ENCODE data around the gene MRPL52. TPM values are rescaled to one million over a fixed set of nuclear protein-coding genes. Genes with fewer than 3 reads are reported as not detected.
"Not testable (repeated sequence)": the region's sequence is repeated elsewhere in the genome, so short reads cannot be mapped to it uniquely, and the experiment has no call there.

The MRPL52 gene
- total RNA-seq, result 100 to 1,000 TPM; 108 to 119 TPM

DNA sequence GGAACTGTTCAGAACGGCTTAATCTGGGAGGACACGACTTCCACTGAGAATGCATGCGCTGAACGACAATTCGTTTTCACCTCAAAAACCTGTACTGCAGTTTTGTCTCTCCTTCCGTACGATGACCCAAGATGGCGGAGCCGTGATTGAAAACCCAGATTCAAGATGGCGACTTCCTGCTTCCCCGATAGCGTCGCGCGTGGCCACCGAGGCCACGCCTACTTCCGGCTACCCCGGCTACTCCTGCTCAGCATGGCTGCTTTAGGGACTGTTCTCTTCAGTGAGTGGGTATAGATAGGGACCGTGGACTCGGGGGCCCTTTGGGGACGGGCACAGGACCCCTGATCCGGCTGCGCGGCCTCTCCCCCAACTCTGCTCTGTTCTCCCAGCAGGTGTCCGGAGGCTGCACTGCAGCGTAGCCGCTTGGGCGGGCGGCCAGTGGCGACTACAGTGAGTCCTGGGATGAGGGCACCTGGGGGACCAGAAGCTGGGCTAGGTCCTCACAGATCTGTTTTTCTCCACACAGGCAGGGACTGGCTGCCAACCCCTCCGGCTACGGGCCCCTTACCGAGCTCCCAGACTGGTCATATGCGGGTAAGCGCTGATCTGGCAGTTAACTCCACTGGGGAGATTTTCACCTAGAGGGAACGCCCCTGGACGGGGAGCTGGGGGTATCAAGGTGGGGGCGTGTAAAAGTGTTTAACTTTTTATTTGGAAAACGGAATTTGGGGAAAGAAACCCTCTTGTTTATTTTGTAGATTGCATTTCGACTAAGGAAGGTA, at the start of gene MRPL52:
TSS of gene MRPL52 (plus strand) at position 227 of the 782 bp plus-strand sequence. CDS start at position 253, 26 bp downstream.
- POLR2A ChIA-PET, result interaction anchor here (0.6 to 2.7 kb wide), 33 partner anchors 9 to 548 kb away, joined by 3 to 23 read pairs (median 4); partner anchors contain the start of genes DAD1, HAUS4, LRP10 and OXA1L

DNA sequence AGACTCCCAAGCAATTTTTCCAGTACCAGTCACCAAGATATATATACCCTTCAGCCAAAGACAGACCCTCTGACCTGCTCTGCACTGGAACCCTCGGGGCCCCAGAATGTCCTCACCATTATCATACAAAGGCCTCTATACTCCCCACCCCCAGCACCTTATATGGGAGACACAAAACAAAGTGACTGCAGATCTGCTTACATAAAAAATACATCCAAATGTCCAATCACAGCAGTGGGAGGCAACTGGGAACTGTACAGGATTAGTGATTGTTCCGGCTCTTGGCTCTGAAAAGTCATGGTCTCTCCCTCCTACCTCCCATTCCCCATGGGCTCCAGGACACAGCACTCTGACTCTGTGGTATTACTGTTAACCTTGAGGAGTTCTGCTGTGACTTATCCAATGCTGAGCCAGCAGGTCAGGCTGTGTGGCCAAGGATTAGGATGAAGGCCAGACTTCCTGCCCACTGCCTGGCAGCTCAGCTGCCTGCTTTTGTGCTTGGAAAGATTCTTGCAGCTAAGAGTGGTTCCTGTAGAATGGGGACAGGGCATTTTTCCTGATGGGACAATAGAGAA, 49.5 kb upstream of the MRPL52 start:
- peaks cover 5% of the 10 kb centered on the region for H3K4me1 Mint-ChIP-seq
- H3K27ac Mint-ChIP-seq, result no peak overlapping the region
- no peak for DNase-seq
- H3K9me3 Mint-ChIP-seq, result no peaks in the 10 kb centered on the region
- ChIA-PET POLR2A (interaction anchor here (4.0 kb wide), 1 partner anchor 13 kb away, joined by 17 read pairs; the partner anchor contains the start of gene OXA1L), CTCF (no interaction called here)
- H3K36me3 Mint-ChIP-seq (ENCODE audit: low read depth), result no peaks in the 10 kb centered on the region
- H3K27me3 Mint-ChIP-seq, result no peaks in the 10 kb centered on the region
- H3K4me3 Mint-ChIP-seq, result no peak overlapping the region

More for the DNA sequence above, at the start of gene MRPL52:
- Mint-ChIP-seq H3K4me3 (peak within 1 kb of the TSS; percentile 87), H3K27me3 (no peaks in the 10 kb centered on the region), H3K9me3 (no peaks in the 10 kb centered on the region), H3K27ac (peak within 1 kb of the TSS; percentile 90), H3K36me3 (ENCODE audit: low read depth) (peaks cover 28% of the 10 kb centered on the region), H3K4me1 (peaks cover 33% of the 10 kb centered on the region)
- CTCF ChIA-PET, result interaction anchor here (0.6 to 3.5 kb wide), 25 partner anchors 9 to 281 kb away, joined by 3 to 16 read pairs (median 4); partner anchors contain the start of genes DAD1, HAUS4, LRP10 and OXA1L
- peak; percentile 93 for DNase-seq

GRCh38 chr14:22780941-22781300, 48.8 kb upstream of the MRPL52 start:
- no peak for DNase-seq
- no peaks in the 10 kb centered on the region for H3K36me3 Mint-ChIP-seq (ENCODE audit: low read depth)
- POLR2A ChIA-PET, result interaction anchor here (4.0 kb wide), 1 partner anchor 14 kb away, joined by 17 read pairs; the partner anchor contains the start of gene OXA1L
- no peaks in the 10 kb centered on the region for H3K27me3 Mint-ChIP-seq
- H3K9me3 Mint-ChIP-seq, result no peaks in the 10 kb centered on the region
- no peak overlapping the region for H3K27ac Mint-ChIP-seq
- CTCF ChIA-PET, result interaction anchor here (0.7 kb wide), 1 partner anchor 211 kb away, joined by 3 read pairs; no protein-coding TSS in a partner anchor
- peaks cover 5% of the 10 kb centered on the region for H3K4me1 Mint-ChIP-seq
- no peak overlapping the region for H3K4me3 Mint-ChIP-seq

DNA sequence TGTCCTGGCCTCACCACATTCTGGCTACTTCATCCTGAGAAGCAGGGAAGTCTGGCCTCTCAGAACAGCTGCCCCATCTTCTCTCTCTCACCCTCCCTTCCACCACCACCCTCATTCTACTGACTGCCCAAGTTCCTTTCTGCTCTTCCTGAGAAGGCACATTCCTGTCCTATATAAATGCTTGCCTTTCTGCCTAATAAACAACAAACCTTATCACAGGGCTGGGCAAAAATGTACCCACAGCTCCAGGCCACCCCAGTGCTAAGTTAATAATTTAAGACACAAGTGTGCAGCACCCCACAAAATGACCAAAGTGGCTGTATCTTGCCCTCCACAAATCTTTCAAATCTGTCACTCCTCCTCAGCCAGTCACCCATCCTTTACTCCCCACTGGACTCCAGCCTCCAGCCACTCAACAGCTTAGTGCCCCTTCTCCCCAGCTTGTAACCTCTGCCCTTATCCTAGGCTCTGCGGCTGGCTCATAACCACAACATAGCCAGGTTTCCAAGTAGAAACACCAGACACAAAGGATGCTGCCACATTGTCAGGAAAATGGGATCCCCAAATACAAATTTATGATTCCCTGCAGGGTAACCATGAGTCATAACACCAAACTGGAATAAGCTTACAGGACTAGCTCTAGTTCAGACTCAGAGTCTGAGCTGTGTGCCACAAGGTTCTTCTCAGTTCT, 48.2 kb upstream of the MRPL52 start:
- no peaks in the 10 kb centered on the region for H3K27me3 Mint-ChIP-seq
- no peaks in the 10 kb centered on the region for H3K9me3 Mint-ChIP-seq
- no peaks in the 10 kb centered on the region for H3K36me3 Mint-ChIP-seq (ENCODE audit: low read depth)
- H3K4me1 Mint-ChIP-seq, result peaks cover 5% of the 10 kb centered on the region
- H3K4me3 Mint-ChIP-seq, result no peak overlapping the region
- no peak for DNase-seq
- H3K27ac Mint-ChIP-seq, result no peak overlapping the region
- ChIA-PET CTCF (interaction anchor here (0.7 kb wide), 1 partner anchor 211 kb away, joined by 3 read pairs; no protein-coding TSS in a partner anchor), POLR2A (interaction anchor here (4.0 kb wide), 1 partner anchor 14 kb away, joined by 17 read pairs; the partner anchor contains the start of gene OXA1L)

DNA sequence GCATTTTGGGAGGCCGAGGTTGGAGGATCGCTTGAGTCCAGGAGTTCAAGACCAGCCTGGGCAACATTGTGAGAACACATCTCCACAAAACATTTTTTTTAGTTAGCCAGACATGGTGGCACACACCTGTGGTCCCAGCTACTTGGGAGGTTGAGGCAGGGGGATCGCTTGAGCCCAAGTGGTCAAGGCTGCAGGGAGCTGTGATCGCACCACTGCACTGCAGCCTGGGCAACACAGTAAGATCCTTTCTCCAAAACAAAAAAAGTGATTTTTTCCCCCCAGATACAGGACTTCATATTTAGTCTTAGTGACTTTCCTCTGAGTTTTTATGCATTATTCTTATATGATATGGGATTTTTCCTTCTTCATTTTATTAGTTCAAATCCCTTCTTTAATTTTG, 43.0 kb upstream of the MRPL52 start:
- H3K36me3 Mint-ChIP-seq (ENCODE audit: low read depth), result no peaks in the 10 kb centered on the region
- H3K27ac Mint-ChIP-seq, result no peak overlapping the region
- H3K4me1 Mint-ChIP-seq, result peaks cover 7% of the 10 kb centered on the region
- no peaks in the 10 kb centered on the region for H3K27me3 Mint-ChIP-seq
- DNase-seq, result no peak
- H3K9me3 Mint-ChIP-seq, result no peaks in the 10 kb centered on the region
- POLR2A ChIA-PET, result no interaction called here
- CTCF ChIA-PET, result no interaction called here
- no peak overlapping the region for H3K4me3 Mint-ChIP-seq

GRCh38 chr14:22791301-22791700, 38.4 kb upstream of the MRPL52 start:
- H3K27ac Mint-ChIP-seq, result no peak overlapping the region
- peaks cover 13% of the 10 kb centered on the region for H3K27me3 Mint-ChIP-seq
- peaks cover 2% of the 10 kb centered on the region for H3K4me1 Mint-ChIP-seq
- CTCF ChIA-PET, result interaction anchor here (0.6 kb wide), 1 partner anchor 125 kb away, joined by 3 read pairs; no protein-coding TSS in a partner anchor
- POLR2A ChIA-PET, result no interaction called here
- no peaks in the 10 kb centered on the region for H3K9me3 Mint-ChIP-seq
- H3K4me3 Mint-ChIP-seq, result no peak overlapping the region
- no peaks in the 10 kb centered on the region for H3K36me3 Mint-ChIP-seq (ENCODE audit: low read depth)
- no peak for DNase-seq

GRCh38 chr14:22792158-22792557, 37.5 kb upstream of the MRPL52 start:
- H3K4me1 Mint-ChIP-seq, result peaks cover 2% of the 10 kb centered on the region
- no peak overlapping the region for H3K4me3 Mint-ChIP-seq
- peaks cover 17% of the 10 kb centered on the region for H3K27me3 Mint-ChIP-seq
- H3K9me3 Mint-ChIP-seq, result no peaks in the 10 kb centered on the region
- no peak for DNase-seq
- no peaks in the 10 kb centered on the region for H3K36me3 Mint-ChIP-seq (ENCODE audit: low read depth)
- CTCF ChIA-PET, result no interaction called here
- POLR2A ChIA-PET, result no interaction called here
- no peak overlapping the region for H3K27ac Mint-ChIP-seq

DNA sequence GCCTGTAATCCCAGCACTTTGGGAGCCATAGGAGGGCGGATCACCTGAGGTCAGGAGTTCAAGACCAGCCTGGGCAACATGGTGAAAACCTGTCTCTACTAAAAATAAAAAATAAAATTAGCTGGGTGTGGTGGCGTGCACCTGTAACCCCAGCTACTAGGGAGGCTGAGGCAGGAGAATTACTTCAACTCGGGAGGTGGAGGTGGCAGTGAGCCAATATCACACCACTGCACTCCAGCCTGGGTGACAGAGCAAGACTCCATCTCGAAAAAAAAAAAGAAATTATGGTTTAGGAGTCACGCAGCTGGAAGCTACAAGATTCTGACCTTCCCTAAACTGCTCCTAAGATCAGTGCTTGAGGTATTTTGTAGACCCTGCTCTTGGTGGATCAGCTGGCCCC, 36.1 kb upstream of the MRPL52 start:
- H3K9me3 Mint-ChIP-seq; H3K4me1 Mint-ChIP-seq; H3K27ac Mint-ChIP-seq; H3K4me3 Mint-ChIP-seq; DNase-seq; H3K36me3 Mint-ChIP-seq (ENCODE audit: low read depth); CTCF ChIA-PET; POLR2A ChIA-PET: not testable (repeated sequence)
- H3K27me3 Mint-ChIP-seq, result peaks cover 27% of the 10 kb centered on the region

- ChIA-PET POLR2A (no interaction called here), CTCF (no interaction called here)
- Mint-ChIP-seq H3K4me1 (peaks cover 2% of the 10 kb centered on the region), H3K27me3 (peaks cover 31% of the 10 kb centered on the region), H3K4me3 (no peak overlapping the region), H3K27ac (no peak overlapping the region), H3K9me3 (no peaks in the 10 kb centered on the region), H3K36me3 (ENCODE audit: low read depth) (no peaks in the 10 kb centered on the region)
- no peak for DNase-seq
Observed at GRCh38 chr14:22793976-22794375, 35.7 kb upstream of the MRPL52 start.

DNA sequence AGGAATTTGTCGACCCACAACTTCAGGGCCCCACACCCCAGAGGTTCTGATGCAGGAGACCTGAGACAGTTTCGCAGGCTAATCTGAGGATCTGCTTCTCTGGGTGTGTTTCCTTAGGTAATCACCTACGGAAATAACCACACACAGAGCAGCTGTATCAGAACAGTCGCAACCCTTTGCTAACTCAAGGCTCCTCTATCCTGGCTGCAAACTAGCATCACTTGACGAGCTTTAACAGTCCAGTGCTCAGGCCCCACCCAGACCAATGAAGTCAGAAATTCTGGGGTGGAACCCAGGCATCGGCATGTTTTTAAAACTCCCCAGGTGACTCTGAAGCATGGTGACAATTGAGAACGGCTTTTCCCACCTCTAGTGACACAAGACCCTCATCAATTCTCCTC, 35.1 kb upstream of the MRPL52 start:
- POLR2A ChIA-PET, result no interaction called here
- H3K27ac Mint-ChIP-seq, result no peak overlapping the region
- no peaks in the 10 kb centered on the region for H3K36me3 Mint-ChIP-seq (ENCODE audit: low read depth)
- H3K9me3 Mint-ChIP-seq, result no peaks in the 10 kb centered on the region
- H3K4me3 Mint-ChIP-seq, result no peak overlapping the region
- H3K27me3 Mint-ChIP-seq, result peaks cover 34% of the 10 kb centered on the region
- CTCF ChIA-PET, result no interaction called here
- no peak for DNase-seq
- peaks cover 2% of the 10 kb centered on the region for H3K4me1 Mint-ChIP-seq

- Mint-ChIP-seq H3K4me3 (no peak overlapping the region), H3K27ac (no peak overlapping the region), H3K36me3 (ENCODE audit: low read depth) (no peaks in the 10 kb centered on the region), H3K4me1 (no peaks in the 10 kb centered on the region), H3K9me3 (no peaks in the 10 kb centered on the region), H3K27me3 (peaks cover 46% of the 10 kb centered on the region)
- DNase-seq, result no peak
- POLR2A ChIA-PET, result no interaction called here
- CTCF ChIA-PET, result no interaction called here
Observed at GRCh38 chr14:22796087-22796707, 33.5 kb upstream of the MRPL52 start.

- POLR2A ChIA-PET, result no interaction called here
- Mint-ChIP-seq H3K4me3 (no peak overlapping the region), H3K4me1 (no peaks in the 10 kb centered on the region), H3K9me3 (no peaks in the 10 kb centered on the region), H3K36me3 (ENCODE audit: low read depth) (no peaks in the 10 kb centered on the region), H3K27ac (no peak overlapping the region), H3K27me3 (peaks cover 47% of the 10 kb centered on the region)
- no peak for DNase-seq
- CTCF ChIA-PET, result no interaction called here
Observed at GRCh38 chr14:22797017-22797917, 32.4 kb upstream of the MRPL52 start.

All from activated CD4-positive, alpha-beta memory T cell treated with anti-CD3 and anti-CD28 coated beads, Interleukin-2, amount 10 ng/mL, durations not matched to agents 7 days and 5 days (primary cell).